GM12872 (cell line): Measurements from ENCODE around the gene ACSS1.

Experiments used
- CTCF ChIP-seq: IDR thresholded peaks from 3 replicates; pipeline ENCODE4 v1.5.1; 2011; ENCODE audit warnings: low read depth, mild to moderate bottlenecking, low read length, moderate library complexity; ENCODE audit not compliant: insufficient read depth

The ACSS1 gene

GRCh38 chr20:25030007-25030648, 27.8 kb downstream of the ACSS1 start:
- no peak for TF ChIP-seq CTCF

GRCh38 chr20:25025986-25026605, 31.8 kb downstream of the ACSS1 start:
- no peak for TF ChIP-seq CTCF

GRCh38 chr20:25025091-25025861, 32.7 kb downstream of the ACSS1 start:
- no peak for TF ChIP-seq CTCF

- TF ChIP-seq CTCF, result no peak
Measured at GRCh38 chr20:25024171-25024570, 33.8 kb downstream of the ACSS1 start.

GRCh38 chr20:25023356-25023755, 34.6 kb downstream of the ACSS1 start:
- no peak for TF ChIP-seq CTCF

- no peak for TF ChIP-seq CTCF
Measured at GRCh38 chr20:25022680-25023079, 35.3 kb downstream of the ACSS1 start.

GRCh38 chr20:25021336-25021735, 36.6 kb downstream of the ACSS1 start:
- TF ChIP-seq CTCF, result no peak
